Neuronal stem cell (in vitro differentiated cells): ENCODE measurements around the gene MTAP.
A peak's percentile ranks its signal among the peaks of the same experiment; 100 is the strongest.

Experiments used
- DNase-seq: peaks from one replicate; pipeline ENCODE4 v3.0.0-alpha.2; 2013; ENCODE audit warnings: low spot score
- H2AFZ ChIP-seq: one replicate; pipeline ENCODE4 v1.6.1; 2013; ENCODE audit warnings: mild to moderate bottlenecking, low read length, inconsistent platforms
- H2AK5ac ChIP-seq: 2 replicates; pipeline ENCODE4 v1.6.1; 2013; ENCODE audit warnings: low read depth, mild to moderate bottlenecking, inconsistent platforms, low read length, moderate library complexity, mixed read lengths
- H2BK120ac ChIP-seq: 2 replicates; pipeline ENCODE4 v1.6.1; 2013; ENCODE audit warnings: low read depth, mild to moderate bottlenecking, inconsistent platforms, low read length, moderate library complexity, mixed read lengths
- H2BK12ac ChIP-seq: one replicate; pipeline ENCODE4 v1.6.1; 2013; ENCODE audit warnings: low read length, inconsistent platforms
- H2BK15ac ChIP-seq: 2 replicates; pipeline ENCODE4 v1.6.1; 2013; ENCODE audit warnings: mild to moderate bottlenecking, low read length, inconsistent platforms, mixed read lengths
- H2BK5ac ChIP-seq: one replicate; pipeline ENCODE4 v1.6.1; 2013; ENCODE audit warnings: inconsistent platforms, mild to moderate bottlenecking, low read length, moderate library complexity
- H3K14ac ChIP-seq: one replicate; pipeline ENCODE4 v1.6.1; 2013; ENCODE audit warnings: low read length, inconsistent platforms
- H3K18ac ChIP-seq: 2 replicates; pipeline ENCODE4 v1.6.1; 2013; ENCODE audit warnings: low read length, inconsistent platforms
- H3K23ac ChIP-seq: 2 replicates; pipeline ENCODE4 v1.6.1; 2013; ENCODE audit warnings: low read depth, mild to moderate bottlenecking, mixed read lengths, low read length, inconsistent platforms; ENCODE audit not compliant: poor library complexity
- H3K27ac ChIP-seq: replicated peaks from 3 replicates; pipeline ENCODE4 v1.5.1; 2013; ENCODE audit warnings: low read length, inconsistent platforms
- H3K27me3 ChIP-seq, 3 experiments: 2 replicates each; pipeline ENCODE4 v1.6.1; 2013; ENCODE audit warnings: low read length in 3 of 3, mild to moderate bottlenecking in 2 of 3, inconsistent platforms in 1 of 3, low read depth in 1 of 3, mixed read lengths in 1 of 3, moderate library complexity in 1 of 3; ENCODE audit not compliant: control insufficient read depth in 3 of 3, insufficient read depth in 3 of 3
- H3K36me3 ChIP-seq, 2 donors: replicated peaks in 1 of 2; 2 replicates each; pipeline ENCODE4 v1.6.1; 2013; ENCODE audit warnings: low read length in 2 of 2; ENCODE audit not compliant: control insufficient read depth in 2 of 2, insufficient read depth in 2 of 2
- H3K4ac ChIP-seq: 2 replicates; pipeline ENCODE4 v1.6.1; 2013; ENCODE audit warnings: inconsistent platforms, mild to moderate bottlenecking, low read length, moderate library complexity
- H3K4me1 ChIP-seq, 2 donors: 1 replicate in 1 of 2; 2 replicates in 1 of 2; pipeline ENCODE4 v1.6.1; 2013; ENCODE audit warnings: low read length in 2 of 2, low read depth in 1 of 2; ENCODE audit not compliant: control insufficient read depth in 2 of 2, insufficient read depth in 1 of 2
- H3K4me2 ChIP-seq: one replicate; pipeline ENCODE4 v1.6.1; 2013; ENCODE audit warnings: mild to moderate bottlenecking, low read length, inconsistent platforms; ENCODE audit not compliant: insufficient read depth, poor library complexity, severe bottlenecking
- H3K4me3 ChIP-seq, 2 donors: 2 replicates each; pipeline ENCODE4 v1.5.1; 2013; ENCODE audit warnings: low read length in 2 of 2, mild to moderate bottlenecking in 2 of 2, inconsistent platforms in 1 of 2, moderate library complexity in 1 of 2
- H3K79me1 ChIP-seq: one replicate; pipeline ENCODE4 v1.6.1; 2013; ENCODE audit warnings: low read depth, mild to moderate bottlenecking, inconsistent platforms, low read length, moderate library complexity
- H3K9ac ChIP-seq: one replicate; pipeline ENCODE4 v1.6.1; 2013; ENCODE audit warnings: mild to moderate bottlenecking, low read depth, low read length, inconsistent platforms; ENCODE audit not compliant: poor library complexity
- H3K9me3 ChIP-seq, 2 donors: replicated peaks in 1 of 2; 2 replicates each; pipeline versions ENCODE3 to v1.6.1; 2013; ENCODE audit warnings: low read length in 2 of 2, mild to moderate bottlenecking in 2 of 2, inconsistent platforms in 1 of 2, low read depth in 1 of 2, mixed read lengths in 1 of 2, moderate library complexity in 1 of 2; ENCODE audit not compliant: control insufficient read depth in 2 of 2, insufficient read depth in 1 of 2
- H4K8ac ChIP-seq: one replicate; pipeline ENCODE4 v1.6.1; 2013; ENCODE audit warnings: low read depth, mild to moderate bottlenecking, inconsistent platforms, low read length, moderate library complexity
- H4K91ac ChIP-seq: one replicate; pipeline ENCODE4 v1.6.1; 2013; ENCODE audit warnings: low read length, low read depth, mild to moderate bottlenecking, inconsistent platforms; ENCODE audit not compliant: poor library complexity
- WGBS, 2 donors: extraction: QIAGEN DNeasy Blood & Tissue Kit; methylation state at CpG; one replicate each; pipeline ENCODE4 v1.1.7; 2013; ENCODE audit warnings: missing lambda C conversion rate in 2 of 2, mixed read lengths in 1 of 2; ENCODE audit not compliant: insufficient read length in 2 of 2, insufficient replicate concordance in 1 of 2; ENCODE audit errors: extremely low coverage in 2 of 2; 5-methylcytosine and 5-hydroxymethylcytosine counted together

Gene MTAP

GRCh38 chr9:21810388-21810787, 8.0 kb downstream of the MTAP start:
- Histone ChIP-seq H2BK5ac (no peak overlapping the region), H3K14ac (no peak overlapping the region), H2BK12ac (no peak overlapping the region), H3K9ac (no peak overlapping the region), H3K4ac (no peak overlapping the region), H3K79me1 (peaks cover 7% of the 10 kb centered on the region), H4K8ac (no peak overlapping the region), H2AK5ac (no peak overlapping the region), H3K23ac (no peak overlapping the region), H2BK15ac (no peak overlapping the region), H3K4me1 (peaks cover 2% of the 10 kb centered on the region in 2 donors), H3K9me3 (peaks cover 0 to 4% of the 10 kb centered on the region in 2 donors), H2BK120ac (no peak overlapping the region), H3K36me3 (peaks cover 15 to 99% of the 10 kb centered on the region in 2 donors), H3K27me3 (no peaks in the 10 kb centered on the region), H4K91ac (no peak overlapping the region), H3K4me3 (no peak overlapping the region), H3K27ac (no peak overlapping the region), H2AFZ (no peak overlapping the region), H3K18ac (no peak overlapping the region), H3K4me2 (no peak overlapping the region)
- no CpG with 5 or more reads among the region's 2 CpGs for WGBS, 2 donors
- no peak for DNase-seq

GRCh38 chr9:21810881-21811280, 8.4 kb downstream of the MTAP start:
- Histone ChIP-seq H2BK120ac (no peak overlapping the region), H3K4ac (no peak overlapping the region), H3K9me3 (peaks cover 0 to 4% of the 10 kb centered on the region in 2 donors), H3K23ac (no peak overlapping the region), H4K8ac (no peak overlapping the region), H2BK15ac (no peak overlapping the region), H3K9ac (no peak overlapping the region), H2BK12ac (no peak overlapping the region), H2AK5ac (no peak overlapping the region), H3K27ac (no peak overlapping the region), H3K27me3 (no peaks in the 10 kb centered on the region), H3K18ac (no peak overlapping the region), H3K79me1 (peaks cover 7% of the 10 kb centered on the region), H3K14ac (no peak overlapping the region), H2BK5ac (no peak overlapping the region), H4K91ac (no peak overlapping the region), H3K36me3 (peaks cover 19 to 99% of the 10 kb centered on the region in 2 donors), H2AFZ (no peak overlapping the region), H3K4me3 (no peak overlapping the region), H3K4me2 (no peak overlapping the region), H3K4me1 (no peaks in the 10 kb centered on the region)
- WGBS, 2 donors: no CpG with 5 or more reads among the region's 6 CpGs
- no peak for DNase-seq

- Histone ChIP-seq H3K18ac (no peak overlapping the region), H3K4me1 (no peaks in the 10 kb centered on the region), H2AFZ (no peak overlapping the region), H2BK120ac (no peak overlapping the region), H2BK5ac (no peak overlapping the region), H2AK5ac (no peak overlapping the region), H3K4me2 (no peak overlapping the region), H3K79me1 (peaks cover 4% of the 10 kb centered on the region), H4K8ac (no peak overlapping the region), H3K14ac (no peak overlapping the region), H3K4ac (no peak overlapping the region), H2BK12ac (no peak overlapping the region), H4K91ac (no peak overlapping the region), H3K36me3 (peaks cover 19 to 99% of the 10 kb centered on the region in 2 donors), H3K27ac (no peak overlapping the region), H3K27me3 (no peaks in the 10 kb centered on the region), H3K9ac (peak overlapping the region; percentile 13), H3K4me3 (no peak overlapping the region), H3K23ac (no peak overlapping the region), H2BK15ac (no peak overlapping the region), H3K9me3 (peaks cover 0 to 9% of the 10 kb centered on the region in 2 donors)
- no peak for DNase-seq
- no CpG with 5 or more reads among the region's 3 CpGs for WGBS, 2 donors
Observed at GRCh38 chr9:21811914-21812313, 9.5 kb downstream of the MTAP start.

- Histone ChIP-seq H3K9me3 (peaks cover 0 to 14% of the 10 kb centered on the region in 2 donors), H4K91ac (no peak overlapping the region), H3K4me3 (no peak overlapping the region), H3K4me1 (no peaks in the 10 kb centered on the region), H3K9ac (no peak overlapping the region), H3K18ac (no peak overlapping the region), H2AFZ (no peak overlapping the region), H2AK5ac (no peak overlapping the region), H3K27me3 (no peaks in the 10 kb centered on the region), H2BK15ac (no peak overlapping the region), H3K36me3 (peaks cover 23 to 99% of the 10 kb centered on the region in 2 donors), H3K4ac (no peak overlapping the region), H3K14ac (no peak overlapping the region), H3K4me2 (no peak overlapping the region), H2BK5ac (no peak overlapping the region), H2BK120ac (no peak overlapping the region), H2BK12ac (no peak overlapping the region), H3K23ac (no peak overlapping the region), H3K79me1 (peaks cover 4% of the 10 kb centered on the region), H3K27ac (no peak overlapping the region), H4K8ac (no peak overlapping the region)
- WGBS, 2 donors: no CpG with 5 or more reads among the region's 2 CpGs
- no peak for DNase-seq
Observed at GRCh38 chr9:21812415-21812814, 10.0 kb downstream of the MTAP start.
